Keratinocyte (primary cell): Measurements from ENCODE around the gene FZD2. TPM values are rescaled to one million over a fixed set of nuclear protein-coding genes. Genes with fewer than 3 reads are reported as not detected.
A peak's percentile ranks its signal among the peaks of the same experiment; 100 is the strongest.

Source experiments
- DNase-seq: peaks from one replicate; pipeline ENCODE4 v3.0.0-alpha.2; 2011; ENCODE audit warnings: low read depth, missing footprints, low spot score
- FAIRE-seq: peaks from 2 replicates; lab custom pipeline; 2011; peaks lifted over from hg19 to GRCh38; lab: Jason Lieb, UNC
- H2AFZ ChIP-seq: 2 replicates; pipeline ENCODE4 v1.6.0; 2012; ENCODE audit warnings: low read length, control low read depth, inconsistent platforms; ENCODE audit not compliant: control insufficient read depth
- H3K27ac ChIP-seq: 2 replicates; pipeline ENCODE4 v1.5.1; 2011; ENCODE audit warnings: low read length; ENCODE audit not compliant: control insufficient read depth, insufficient read depth
- H3K27me3 ChIP-seq: 3 replicates; pipeline ENCODE4 v1.6.0; 2011; ENCODE audit warnings: low read length; ENCODE audit not compliant: control insufficient read depth, insufficient read depth; ENCODE audit errors: extremely low read depth
- H3K36me3 ChIP-seq, 2 experiments: 2 replicates in 1 of 2; 3 replicates in 1 of 2; pipeline ENCODE4 v1.5.1; 2011; ENCODE audit warnings: low read length in 2 of 2, mild to moderate bottlenecking in 1 of 2; ENCODE audit not compliant: control insufficient read depth in 2 of 2, insufficient read depth in 2 of 2; ENCODE audit errors: extremely low read depth in 1 of 2
- H3K4me1 ChIP-seq: 3 replicates; pipeline ENCODE4 v1.5.1; 2011; ENCODE audit warnings: low read length; ENCODE audit not compliant: control insufficient read depth, insufficient read depth; ENCODE audit errors: extremely low read depth
- H3K4me2 ChIP-seq: 3 replicates; pipeline ENCODE4 v1.6.0; 2011; ENCODE audit warnings: low read depth, low read length; ENCODE audit not compliant: control insufficient read depth, insufficient read depth; ENCODE audit errors: extremely low read depth
- H3K4me3 ChIP-seq, 3 experiments: fragments of 200-600 bp in 1 of 3; sonication (generic) in 1 of 3; 2 replicates in 2 of 3; 3 replicates in 1 of 3; pipeline ENCODE4 v1.5.1; 2011 to 2016; ENCODE audit warnings: low read length in 3 of 3, mild to moderate bottlenecking in 3 of 3, control low read depth in 2 of 3, inconsistent platforms in 1 of 3, low read depth in 1 of 3, mixed read lengths in 1 of 3, mixed run types in 1 of 3, moderate library complexity in 1 of 3; ENCODE audit not compliant: control insufficient read depth in 2 of 3, insufficient read depth in 2 of 3; ENCODE audit errors: extremely low read depth in 1 of 3
- H3K79me2 ChIP-seq: 2 replicates; pipeline ENCODE4 v1.6.0; 2012; ENCODE audit warnings: low read length; ENCODE audit not compliant: control insufficient read depth, insufficient read depth
- H3K9ac ChIP-seq: 3 replicates; pipeline ENCODE4 v1.6.0; 2011; ENCODE audit warnings: low read length; ENCODE audit not compliant: control insufficient read depth, insufficient read depth; ENCODE audit errors: extremely low read depth
- H3K9me1 ChIP-seq: 3 replicates; pipeline ENCODE4 v1.6.0; 2011; ENCODE audit warnings: low read length; ENCODE audit not compliant: control insufficient read depth, insufficient read depth; ENCODE audit errors: extremely low read depth
- H3K9me3 ChIP-seq: 2 replicates; pipeline ENCODE4 v1.5.1; 2012; ENCODE audit warnings: low read depth, low read length; ENCODE audit not compliant: control insufficient read depth
- H4K20me1 ChIP-seq: 3 replicates; pipeline ENCODE4 v1.6.0; 2011; ENCODE audit warnings: low read length; ENCODE audit not compliant: control insufficient read depth, insufficient read depth; ENCODE audit errors: extremely low read depth
- CTCF ChIP-seq, 3 experiments: IDR thresholded peaks in 1 of 3; conservative IDR thresholded peaks in 1 of 3; optimal IDR thresholded peaks in 1 of 3; 2 replicates in 2 of 3; 3 replicates in 1 of 3; pipeline versions ENCODE3 to v1.5.1; 2011; ENCODE audit warnings: low read length in 3 of 3, mild to moderate bottlenecking in 3 of 3, moderate library complexity in 2 of 3, control low read depth in 1 of 3, inconsistent platforms in 1 of 3; ENCODE audit not compliant: insufficient read depth in 2 of 3; ENCODE audit errors: extremely low read depth in 1 of 3
- EZH2 ChIP-seq: IDR thresholded peaks from one replicate; pipeline ENCODE4 v1.6.1; 2012; ENCODE audit warnings: inconsistent platforms, mild to moderate bottlenecking, low read length, moderate library complexity
- dilution Hi-C: fragments of 300-500 bp; cut with MboI; formaldehyde crosslinking; loops from one replicate; pipeline ENCODE4 v1.7.0; 2020; ENCODE audit warnings: low sequenced_read_pairs; ENCODE audit not compliant: extremely low pct_ligation_motif_present
- polyA plus RNA-seq, 5 experiments: library from polyadenylated mRNA; depleted of rRNA in 3 of 5; stranded (reverse) in 3 of 5; stranded (forward) in 1 of 5; unstranded in 1 of 5; fragments of >200 nt; gene quantifications; 1 replicate in 1 of 5; 2 replicates in 3 of 5; 3 replicates in 1 of 5; pipeline versions ENCODE4 v1.2.1 to v1.2.3, GENCODE V29; 2011 to 2012; ENCODE audit warnings: missing spikeins in 2 of 5, low read depth in 1 of 5, low replicate concordance in 1 of 5

FZD2 gene
- polyA plus RNA-seq, 1 donor (not counting 4 experiments of a cell fraction or from before 2014, with no cell fraction given), result 2.6 TPM

GRCh38 chr17:44549686-44550085 lies 7.6 kb upstream of the FZD2 start:
- TF ChIP-seq EZH2 (no peak), CTCF (optimal IDR thresholded peaks at IDR 0.05 in 1 of 3, IDR thresholded peaks at IDR 0.05 in 1 of 3, conservative IDR thresholded peaks at IDR 0.05 in 1 of 3; ENCODE audit: extremely low read depth in 1 of 3, insufficient read depth in 2 of 3, low read length in 3 of 3) (no peak)
- no peak for FAIRE-seq
- dilution Hi-C loops, result no loop called here
- Histone ChIP-seq H3K4me1 (peaks cover 29% of the 10 kb centered on the region), H4K20me1 (no peaks in the 10 kb centered on the region), H3K9me3 (no peaks in the 10 kb centered on the region), H3K9ac (no peak overlapping the region), H3K4me3 (no peak overlapping the region), H3K36me3 (no peaks in the 10 kb centered on the region), H3K79me2 (no peaks in the 10 kb centered on the region), H3K27me3 (no peaks in the 10 kb centered on the region), H3K9me1 (no peaks in the 10 kb centered on the region), H3K27ac (no peak overlapping the region), H3K4me2 (no peak overlapping the region), H2AFZ (no peak overlapping the region)
- no peak for DNase-seq

DNA sequence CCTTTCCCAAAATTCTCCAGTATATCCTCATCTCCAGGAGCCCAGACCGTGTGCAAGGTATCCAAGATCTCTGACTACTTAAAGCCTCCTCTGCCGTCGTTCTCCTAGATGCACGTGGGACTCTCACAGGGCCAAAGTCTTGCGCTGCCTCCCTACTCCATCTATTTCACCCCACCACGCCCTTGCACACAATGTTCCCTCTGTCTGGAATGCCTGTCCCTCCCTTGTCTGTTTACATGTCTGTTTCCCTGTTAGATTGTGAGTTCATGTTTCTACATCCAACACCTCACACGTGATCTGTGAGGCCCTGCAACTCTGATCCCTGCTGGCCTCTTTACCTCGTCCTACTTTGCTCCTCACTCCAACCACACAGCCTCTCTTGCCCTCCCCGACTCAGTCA lies 4.9 kb upstream of the FZD2 start:
- TF ChIP-seq EZH2, result no peak
- TF ChIP-seq CTCF (optimal IDR thresholded peaks at IDR 0.05 in 1 of 3, IDR thresholded peaks at IDR 0.05 in 1 of 3, conservative IDR thresholded peaks at IDR 0.05 in 1 of 3; ENCODE audit: extremely low read depth in 1 of 3, insufficient read depth in 2 of 3, low read length in 3 of 3), result no peak
- Histone ChIP-seq H3K79me2 (no peaks in the 10 kb centered on the region), H3K9me3 (no peaks in the 10 kb centered on the region), H4K20me1 (no peaks in the 10 kb centered on the region), H3K27ac (no peak overlapping the region), H3K9me1 (no peaks in the 10 kb centered on the region), H3K36me3 (no peaks in the 10 kb centered on the region), H2AFZ (peak overlapping the region; percentile 34), H3K4me3 (no peak overlapping the region), H3K27me3 (no peaks in the 10 kb centered on the region), H3K4me2 (no peak overlapping the region), H3K9ac (no peak overlapping the region), H3K4me1 (peaks cover 13% of the 10 kb centered on the region)
- DNase-seq (no peak), FAIRE-seq (peak; percentile 9)
- dilution Hi-C loops, result no loop called here
